Testis (tissue), 2 donors: ENCODE data around the gene NOX3.

ENCODE experiments used
- POLR2A ChIP-seq: fragments of 450-650 bp; IDR thresholded peaks from one replicate; pipeline ENCODE4 v1.6.1; 2017; ENCODE audit warnings: antibody characterized with exemption, mild to moderate bottlenecking, moderate library complexity
- TF ChIP-seq, protein P1 (sequence below), 3 experiments: fragments of 450-650 bp in 2 of 3; fragments of 200-600 bp in 1 of 3; sonication (generic) in 1 of 3; IDR thresholded peaks; one replicate each; pipeline ENCODE4 v1.5.1; 2016 to 2019; ENCODE audit warnings: antibody characterized with exemption in 3 of 3, mild to moderate bottlenecking in 2 of 3, moderate library complexity in 1 of 3

DNA sequence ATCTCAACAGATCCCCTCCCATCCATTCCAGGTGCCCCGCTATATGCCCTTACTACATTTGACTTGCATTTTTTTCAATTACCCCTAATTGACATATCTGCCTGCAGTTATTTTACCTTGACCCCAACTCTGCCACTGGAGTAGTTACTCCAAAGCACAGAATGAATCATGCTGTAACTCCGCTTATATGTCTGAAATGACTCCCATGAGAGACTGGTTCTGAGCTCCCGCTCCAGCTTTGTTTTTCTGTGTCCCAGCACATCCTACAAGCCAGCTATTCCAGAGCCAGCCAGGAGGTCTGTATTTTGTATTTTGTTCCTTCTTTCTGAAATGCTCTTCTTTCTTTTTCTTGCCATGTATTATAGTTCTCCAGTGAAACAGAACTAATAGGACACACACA, 10.9 kb upstream of the NOX3 start:
- TF ChIP-seq, protein P1, sequence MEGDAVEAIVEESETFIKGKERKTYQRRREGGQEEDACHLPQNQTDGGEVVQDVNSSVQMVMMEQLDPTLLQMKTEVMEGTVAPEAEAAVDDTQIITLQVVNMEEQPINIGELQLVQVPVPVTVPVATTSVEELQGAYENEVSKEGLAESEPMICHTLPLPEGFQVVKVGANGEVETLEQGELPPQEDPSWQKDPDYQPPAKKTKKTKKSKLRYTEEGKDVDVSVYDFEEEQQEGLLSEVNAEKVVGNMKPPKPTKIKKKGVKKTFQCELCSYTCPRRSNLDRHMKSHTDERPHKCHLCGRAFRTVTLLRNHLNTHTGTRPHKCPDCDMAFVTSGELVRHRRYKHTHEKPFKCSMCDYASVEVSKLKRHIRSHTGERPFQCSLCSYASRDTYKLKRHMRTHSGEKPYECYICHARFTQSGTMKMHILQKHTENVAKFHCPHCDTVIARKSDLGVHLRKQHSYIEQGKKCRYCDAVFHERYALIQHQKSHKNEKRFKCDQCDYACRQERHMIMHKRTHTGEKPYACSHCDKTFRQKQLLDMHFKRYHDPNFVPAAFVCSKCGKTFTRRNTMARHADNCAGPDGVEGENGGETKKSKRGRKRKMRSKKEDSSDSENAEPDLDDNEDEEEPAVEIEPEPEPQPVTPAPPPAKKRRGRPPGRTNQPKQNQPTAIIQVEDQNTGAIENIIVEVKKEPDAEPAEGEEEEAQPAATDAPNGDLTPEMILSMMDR (IDR thresholded peaks at IDR 0.05): no peak
- no peak for TF ChIP-seq POLR2A
